Keratinocyte (primary cell): ENCODE results near the gene FGF21. TPM values are rescaled to one million over a fixed set of nuclear protein-coding genes. Genes with fewer than 3 reads are reported as not detected.

Source experiments
- DNase-seq: peaks from one replicate; pipeline ENCODE4 v3.0.0-alpha.2; 2011; ENCODE audit warnings: low read depth, missing footprints, low spot score
- FAIRE-seq: peaks from 2 replicates; lab custom pipeline; 2011; peaks lifted over from hg19 to GRCh38; lab: Jason Lieb, UNC
- H2AFZ ChIP-seq: 2 replicates; pipeline ENCODE4 v1.6.0; 2012; ENCODE audit warnings: low read length, control low read depth, inconsistent platforms; ENCODE audit not compliant: control insufficient read depth
- H3K27ac ChIP-seq: 2 replicates; pipeline ENCODE4 v1.5.1; 2011; ENCODE audit warnings: low read length; ENCODE audit not compliant: control insufficient read depth, insufficient read depth
- H3K27me3 ChIP-seq: 3 replicates; pipeline ENCODE4 v1.6.0; 2011; ENCODE audit warnings: low read length; ENCODE audit not compliant: control insufficient read depth, insufficient read depth; ENCODE audit errors: extremely low read depth
- H3K36me3 ChIP-seq, 2 experiments: 2 replicates in 1 of 2; 3 replicates in 1 of 2; pipeline ENCODE4 v1.5.1; 2011; ENCODE audit warnings: low read length in 2 of 2, mild to moderate bottlenecking in 1 of 2; ENCODE audit not compliant: control insufficient read depth in 2 of 2, insufficient read depth in 2 of 2; ENCODE audit errors: extremely low read depth in 1 of 2
- H3K4me1 ChIP-seq: 3 replicates; pipeline ENCODE4 v1.5.1; 2011; ENCODE audit warnings: low read length; ENCODE audit not compliant: control insufficient read depth, insufficient read depth; ENCODE audit errors: extremely low read depth
- H3K4me2 ChIP-seq: 3 replicates; pipeline ENCODE4 v1.6.0; 2011; ENCODE audit warnings: low read depth, low read length; ENCODE audit not compliant: control insufficient read depth, insufficient read depth; ENCODE audit errors: extremely low read depth
- H3K4me3 ChIP-seq, 3 experiments: fragments of 200-600 bp in 1 of 3; sonication (generic) in 1 of 3; 2 replicates in 2 of 3; 3 replicates in 1 of 3; pipeline ENCODE4 v1.5.1; 2011 to 2016; ENCODE audit warnings: low read length in 3 of 3, mild to moderate bottlenecking in 3 of 3, control low read depth in 2 of 3, inconsistent platforms in 1 of 3, low read depth in 1 of 3, mixed read lengths in 1 of 3, mixed run types in 1 of 3, moderate library complexity in 1 of 3; ENCODE audit not compliant: control insufficient read depth in 2 of 3, insufficient read depth in 2 of 3; ENCODE audit errors: extremely low read depth in 1 of 3
- H3K79me2 ChIP-seq: 2 replicates; pipeline ENCODE4 v1.6.0; 2012; ENCODE audit warnings: low read length; ENCODE audit not compliant: control insufficient read depth, insufficient read depth
- H3K9ac ChIP-seq: 3 replicates; pipeline ENCODE4 v1.6.0; 2011; ENCODE audit warnings: low read length; ENCODE audit not compliant: control insufficient read depth, insufficient read depth; ENCODE audit errors: extremely low read depth
- H3K9me1 ChIP-seq: 3 replicates; pipeline ENCODE4 v1.6.0; 2011; ENCODE audit warnings: low read length; ENCODE audit not compliant: control insufficient read depth, insufficient read depth; ENCODE audit errors: extremely low read depth
- H3K9me3 ChIP-seq: 2 replicates; pipeline ENCODE4 v1.5.1; 2012; ENCODE audit warnings: low read depth, low read length; ENCODE audit not compliant: control insufficient read depth
- H4K20me1 ChIP-seq: 3 replicates; pipeline ENCODE4 v1.6.0; 2011; ENCODE audit warnings: low read length; ENCODE audit not compliant: control insufficient read depth, insufficient read depth; ENCODE audit errors: extremely low read depth
- EZH2 ChIP-seq: IDR thresholded peaks from one replicate; pipeline ENCODE4 v1.6.1; 2012; ENCODE audit warnings: inconsistent platforms, mild to moderate bottlenecking, low read length, moderate library complexity
- dilution Hi-C: fragments of 300-500 bp; cut with MboI; formaldehyde crosslinking; loops from one replicate; pipeline ENCODE4 v1.7.0; 2020; ENCODE audit warnings: low sequenced_read_pairs; ENCODE audit not compliant: extremely low pct_ligation_motif_present
- polyA plus RNA-seq, 5 experiments: library from polyadenylated mRNA; depleted of rRNA in 3 of 5; stranded (reverse) in 3 of 5; stranded (forward) in 1 of 5; unstranded in 1 of 5; fragments of >200 nt; gene quantifications; 1 replicate in 1 of 5; 2 replicates in 3 of 5; 3 replicates in 1 of 5; pipeline versions ENCODE4 v1.2.1 to v1.2.3, GENCODE V29; 2011 to 2012; ENCODE audit warnings: missing spikeins in 2 of 5, low read depth in 1 of 5, low replicate concordance in 1 of 5
- TF ChIP-seq, protein P1 (sequence below), 3 experiments: IDR thresholded peaks in 1 of 3; conservative IDR thresholded peaks in 1 of 3; optimal IDR thresholded peaks in 1 of 3; 2 replicates in 2 of 3; 3 replicates in 1 of 3; pipeline versions ENCODE3 to v1.5.1; 2011; ENCODE audit warnings: low read length in 3 of 3, mild to moderate bottlenecking in 3 of 3, moderate library complexity in 2 of 3, control low read depth in 1 of 3, inconsistent platforms in 1 of 3; ENCODE audit not compliant: insufficient read depth in 2 of 3; ENCODE audit errors: extremely low read depth in 1 of 3

The FGF21 gene
- polyA plus RNA-seq, 1 donor (not counting 4 experiments of a cell fraction or from before 2014, with no cell fraction given) = not detected

DNA sequence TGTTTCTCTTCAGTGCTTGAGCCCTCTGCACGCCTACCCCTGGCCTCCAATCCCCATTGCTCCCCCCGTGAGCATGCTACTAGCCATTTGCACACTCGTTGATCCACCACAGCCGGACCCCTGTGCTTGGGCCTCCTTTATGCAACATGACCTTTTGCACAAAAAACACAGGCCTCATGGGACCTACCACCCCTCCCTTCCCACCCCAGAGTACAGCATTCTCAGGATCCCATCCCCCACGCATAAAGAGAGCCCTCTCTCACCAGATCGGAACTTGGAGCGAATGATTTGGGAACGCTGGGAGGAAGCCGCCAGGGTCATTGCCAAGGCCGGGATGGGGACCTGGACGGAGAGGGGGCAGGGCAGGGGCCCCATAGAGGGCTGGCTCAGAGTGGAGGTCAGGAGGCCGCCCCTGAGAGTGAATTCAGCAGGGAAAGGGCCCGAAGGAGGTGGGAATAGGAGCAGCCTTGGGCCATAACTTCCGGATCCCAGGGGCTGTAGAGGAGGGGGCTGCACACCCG is 36.6 kb upstream of the FGF21 start:
- peaks cover 2% of the 10 kb centered on the region for H3K79me2 ChIP-seq
- H3K4me3 ChIP-seq = no peak overlapping the region
- H3K27me3 ChIP-seq = no peaks in the 10 kb centered on the region
- H3K9me3 ChIP-seq = no peaks in the 10 kb centered on the region
- dilution Hi-C loops = no loop called here
- H2AFZ ChIP-seq = no peak overlapping the region
- H3K4me1 ChIP-seq = peaks cover 22% of the 10 kb centered on the region
- TF ChIP-seq EZH2 = no peak
- TF ChIP-seq, protein P1, sequence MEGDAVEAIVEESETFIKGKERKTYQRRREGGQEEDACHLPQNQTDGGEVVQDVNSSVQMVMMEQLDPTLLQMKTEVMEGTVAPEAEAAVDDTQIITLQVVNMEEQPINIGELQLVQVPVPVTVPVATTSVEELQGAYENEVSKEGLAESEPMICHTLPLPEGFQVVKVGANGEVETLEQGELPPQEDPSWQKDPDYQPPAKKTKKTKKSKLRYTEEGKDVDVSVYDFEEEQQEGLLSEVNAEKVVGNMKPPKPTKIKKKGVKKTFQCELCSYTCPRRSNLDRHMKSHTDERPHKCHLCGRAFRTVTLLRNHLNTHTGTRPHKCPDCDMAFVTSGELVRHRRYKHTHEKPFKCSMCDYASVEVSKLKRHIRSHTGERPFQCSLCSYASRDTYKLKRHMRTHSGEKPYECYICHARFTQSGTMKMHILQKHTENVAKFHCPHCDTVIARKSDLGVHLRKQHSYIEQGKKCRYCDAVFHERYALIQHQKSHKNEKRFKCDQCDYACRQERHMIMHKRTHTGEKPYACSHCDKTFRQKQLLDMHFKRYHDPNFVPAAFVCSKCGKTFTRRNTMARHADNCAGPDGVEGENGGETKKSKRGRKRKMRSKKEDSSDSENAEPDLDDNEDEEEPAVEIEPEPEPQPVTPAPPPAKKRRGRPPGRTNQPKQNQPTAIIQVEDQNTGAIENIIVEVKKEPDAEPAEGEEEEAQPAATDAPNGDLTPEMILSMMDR (optimal IDR thresholded peaks at IDR 0.05 in 1 of 3, IDR thresholded peaks at IDR 0.05 in 1 of 3, conservative IDR thresholded peaks at IDR 0.05 in 1 of 3; ENCODE audit: extremely low read depth in 1 of 3, insufficient read depth in 2 of 3, low read length in 3 of 3) = no peak
- no peak overlapping the region for H3K27ac ChIP-seq
- no peak overlapping the region for H3K9ac ChIP-seq
- no peaks in the 10 kb centered on the region for H3K9me1 ChIP-seq
- H3K4me2 ChIP-seq = no peak overlapping the region
- H3K36me3 ChIP-seq = no peaks in the 10 kb centered on the region
- FAIRE-seq (no peak), DNase-seq (no peak)
- H4K20me1 ChIP-seq = no peaks in the 10 kb centered on the region

DNA sequence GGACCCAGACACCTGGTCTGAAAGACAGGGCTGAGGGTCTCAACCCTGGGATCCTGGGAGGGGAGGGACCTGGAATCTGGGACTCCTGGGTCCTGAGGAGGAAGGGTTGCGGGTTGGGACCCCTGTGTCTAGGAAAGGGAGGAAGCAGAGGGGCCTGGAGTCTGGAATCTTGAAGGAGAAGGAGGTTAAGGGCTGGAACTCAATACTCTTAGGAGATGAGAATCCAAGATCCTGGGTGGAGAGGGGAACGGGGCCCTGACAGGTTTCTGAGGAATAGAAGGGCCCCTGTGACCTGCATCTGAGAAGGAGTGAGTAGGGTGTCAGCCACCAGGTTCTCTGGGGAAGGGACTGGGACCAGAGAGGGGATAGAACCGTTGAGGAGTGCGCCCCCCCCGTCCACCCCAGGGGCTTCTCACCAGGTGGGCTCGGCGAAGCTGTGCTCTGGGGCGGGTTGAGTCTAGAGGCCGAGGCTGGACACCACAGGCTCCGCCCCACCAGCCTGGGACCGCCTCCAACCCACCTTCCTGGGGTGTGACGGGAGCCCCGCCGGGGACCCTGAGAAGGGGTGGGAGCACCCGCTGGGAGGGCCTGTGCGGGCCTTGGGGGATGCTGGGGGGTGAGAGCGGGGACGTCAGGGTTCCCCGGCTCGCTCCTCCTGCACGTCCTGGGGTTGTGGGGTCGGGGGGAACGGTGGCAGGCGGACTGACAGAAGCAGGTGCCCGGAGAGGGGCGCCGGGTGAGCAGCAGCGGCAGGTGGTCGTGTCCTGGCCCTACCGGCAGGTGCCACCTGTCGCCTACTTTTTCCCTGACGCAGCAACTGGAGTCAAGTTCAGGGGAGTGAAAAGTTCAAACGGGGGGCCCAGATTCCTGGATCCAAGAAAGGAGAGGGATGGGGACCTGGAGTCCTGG is 35.8 kb upstream of the FGF21 start, which contains the start of gene MAMSTR:
TSS of gene MAMSTR (minus strand) at position 463 of the 909 bp plus-strand sequence. CDS start 694 bp downstream, outside the sequence.
- DNase-seq (no peak), FAIRE-seq (no peak)
- Histone ChIP-seq H3K27ac (no peak within 1 kb of the TSS), H2AFZ (peak within 1 kb of the TSS; percentile 38), H3K27me3 (no peaks in the 10 kb centered on the region), H3K79me2 (peaks cover 2% of the 10 kb centered on the region), H3K36me3 (no peaks in the 10 kb centered on the region), H3K4me3 (peak within 1 kb of the TSS in 1 of 3 experiments; percentile 81), H3K4me1 (peaks cover 21% of the 10 kb centered on the region), H3K4me2 (peak within 1 kb of the TSS; percentile 90), H3K9me1 (no peaks in the 10 kb centered on the region), H3K9ac (no peak within 1 kb of the TSS), H4K20me1 (no peaks in the 10 kb centered on the region), H3K9me3 (no peaks in the 10 kb centered on the region)
- dilution Hi-C loops = no loop called here
- TF ChIP-seq, protein P1 (optimal IDR thresholded peaks at IDR 0.05 in 1 of 3, IDR thresholded peaks at IDR 0.05 in 1 of 3, conservative IDR thresholded peaks at IDR 0.05 in 1 of 3; ENCODE audit: extremely low read depth in 1 of 3, insufficient read depth in 2 of 3, low read length in 3 of 3) = no peak
- no peak for TF ChIP-seq EZH2
